GM12878 (cell line): ENCODE results near the gene FRG2C. TPM values are rescaled to one million over a fixed set of nuclear protein-coding genes. Genes with fewer than 3 reads are reported as not detected.
"Not testable (repeated sequence)": the region's sequence is repeated elsewhere in the genome, so short reads cannot be mapped to it uniquely, and the experiment has no call there.

ENCODE experiments used
- ATAC-seq: fragments of 200-7000 bp; cut with Tn5 transposase; 3 replicates; pipeline ENCODE4 v1.9.1; 2020; ENCODE audit warnings: mild to moderate bottlenecking, moderate library complexity
- BruUV-seq: library from RNA; stranded (reverse); fragments of 400-500 nt; replicated peaks from 2 replicates; lab custom pipeline; 2021; lab: Mats Ljungman, UMichigan
- CTCF ChIA-PET: fragments of 300-600 bp; sonication (Branson Sonifier 250); formaldehyde crosslinking; extraction: SDS; loops from one replicate; lab custom pipeline; 2021; ENCODE audit warnings: inconsistent platforms; lab: Yijun Ruan, JAX
- POLR2A ChIA-PET: fragments of 350-600 bp; formaldehyde crosslinking; extraction: SDS; loops from one replicate; lab custom pipeline; 2021; ENCODE audit warnings: inconsistent platforms; lab: Charles Lee
- RAD21 ChIA-PET: fragments of 300-600 bp; sonication (Branson Sonifier 250); formaldehyde crosslinking; loops from one replicate; lab custom pipeline; 2023; ENCODE audit warnings: antibody characterized with exemption; ENCODE audit not compliant: unreplicated experiment; lab: Charles Lee
- SMC1A ChIA-PET: fragments of 300-600 bp; sonication (Branson Sonifier 250); formaldehyde crosslinking; loops from one replicate; lab custom pipeline; 2023; ENCODE audit not compliant: unreplicated experiment, uncharacterized antibody; lab: Charles Lee
- DNase-seq: peaks from one replicate; pipeline ENCODE4 v3.0.0-alpha.2; 2011; ENCODE audit warnings: low read depth, low spot score
- FAIRE-seq: peaks from 3 replicates; lab custom pipeline; 2011; peaks lifted over from hg19 to GRCh38; lab: Jason Lieb, UNC
- H2AFZ ChIP-seq: 2 replicates; pipeline ENCODE4 v1.6.0; 2011; ENCODE audit warnings: low read depth, low read length, control low read depth; ENCODE audit not compliant: control insufficient read depth
- H3K27ac ChIP-seq: 2 replicates; pipeline ENCODE4 v1.5.1; 2011; ENCODE audit warnings: control low read depth; ENCODE audit not compliant: control insufficient read depth, insufficient read depth
- H3K27me3 ChIP-seq, 2 experiments: replicated peaks in 1 of 2; 2 replicates each; pipeline versions ENCODE4 v1.6.0 to v1.6.1; 2011; ENCODE audit warnings: low read length in 1 of 2; ENCODE audit not compliant: control insufficient read depth in 2 of 2, insufficient read depth in 2 of 2
- H3K36me3 ChIP-seq, 2 experiments: 2 replicates each; pipeline ENCODE4 v1.5.1; 2011; ENCODE audit warnings: low read length in 1 of 2; ENCODE audit not compliant: control insufficient read depth in 2 of 2, insufficient read depth in 2 of 2
- H3K4me1 ChIP-seq: 2 replicates; pipeline ENCODE4 v1.6.1; 2011; ENCODE audit warnings: mild to moderate bottlenecking, low read length, moderate library complexity, mixed read lengths; ENCODE audit not compliant: control insufficient read depth, insufficient read depth
- H3K4me2 ChIP-seq: 2 replicates; pipeline ENCODE4 v1.6.0; 2011; ENCODE audit warnings: control low read depth; ENCODE audit not compliant: control insufficient read depth, insufficient read depth
- H3K4me3 ChIP-seq: fragments of 200-600 bp; sonication (generic); 2 replicates; pipeline ENCODE4 v1.5.1; 2016
- H3K79me2 ChIP-seq: 2 replicates; pipeline ENCODE4 v1.6.0; 2011; ENCODE audit warnings: low read length; ENCODE audit not compliant: control insufficient read depth, insufficient read depth
- H3K9ac ChIP-seq: 2 replicates; pipeline ENCODE4 v1.8.0; 2011; ENCODE audit warnings: low read length, control low read depth, mixed read lengths; ENCODE audit not compliant: control insufficient read depth, insufficient read depth
- H3K9me3 ChIP-seq: replicated peaks from 3 replicates; pipeline ENCODE4 v1.5.1; 2011; ENCODE audit warnings: mild to moderate bottlenecking, low read length; ENCODE audit not compliant: control insufficient read depth, insufficient read depth
- H4K20me1 ChIP-seq: 2 replicates; pipeline ENCODE4 v1.6.0; 2011; ENCODE audit not compliant: control insufficient read depth, insufficient read depth
- WGBS: methylation state at CpG from one replicate; pipeline ENCODE4 v1.1.6; 2016; ENCODE audit warnings: low lambda C conversion rate; ENCODE audit not compliant: insufficient replicate concordance, insufficient coverage; ENCODE audit errors: missing lambda C conversion rate; 5-methylcytosine and 5-hydroxymethylcytosine counted together
- in situ Hi-C: fragments of 300-500 bp; cut with MboI; formaldehyde crosslinking; loops from 9 replicates; pipeline ENCODE4 v1.14.3; 2018; ENCODE audit warnings: mixed read lengths
- intact Hi-C: fragments of 100-400 bp; cut with micrococcal nuclease; formaldehyde crosslinking; loops from one replicate; pipeline ENCODE4 v1.14.2; 2022; ENCODE audit not compliant: unreplicated experiment
- polyA plus RNA-seq, 11 experiments: library from polyadenylated mRNA; depleted of rRNA in 4 of 11; unstranded in 6 of 11; stranded (reverse) in 5 of 11; fragments of >200 nt; fragmentation: Nextera tagmentation in 4 of 11; fragmentation: Illumina TruSeq in 1 of 11; extraction: Ambion mirVana in 4 of 11; extraction: Trizol in 1 of 11; gene quantifications; 1 replicate in 1 of 11; 2 replicates in 10 of 11; pipeline versions ENCODE4 v1.2.1 to v1.2.3, GENCODE V29; 2011 to 2016; ENCODE audit warnings: inconsistent platforms in 2 of 11, missing spikeins in 2 of 11, low read depth in 1 of 11
- total RNA-seq, 4 experiments: library from RNA; depleted of rRNA in 3 of 4; stranded (reverse); fragments of >200 nt in 3 of 4; fragmentation: Illumina TruSeq in 1 of 4; extraction: Trizol in 1 of 4; gene quantifications; 2 replicates each; pipeline versions ENCODE4 v1.2.1 to v1.2.3, GENCODE V29; 2013 to 2021

The FRG2C gene
- total and polyA plus RNA-seq, 10 of the 15 experiments (the other 5 are each of a cell fraction or from before 2014, with no cell fraction given) = not detected

GRCh38 chr3:75669348-75670297 is 5.5 kb downstream of the FRG2C start:
- peak; percentile 27; the same call in 2 of the 3 replicates for ATAC-seq
- H3K79me2 ChIP-seq, POLR2A ChIA-PET, BruUV-seq, H3K27me3 ChIP-seq, H3K4me3 ChIP-seq, H3K9me3 ChIP-seq, in situ Hi-C loops, DNase-seq, H3K4me1 ChIP-seq, CTCF ChIA-PET, FAIRE-seq, H4K20me1 ChIP-seq, H2AFZ ChIP-seq, SMC1A ChIA-PET, H3K4me2 ChIP-seq, H3K27ac ChIP-seq, RAD21 ChIA-PET, H3K36me3 ChIP-seq, intact Hi-C loops, H3K9ac ChIP-seq: not testable (repeated sequence)
- 42% methylated on average over 71 of the region's 71 CpGs for WGBS

DNA sequence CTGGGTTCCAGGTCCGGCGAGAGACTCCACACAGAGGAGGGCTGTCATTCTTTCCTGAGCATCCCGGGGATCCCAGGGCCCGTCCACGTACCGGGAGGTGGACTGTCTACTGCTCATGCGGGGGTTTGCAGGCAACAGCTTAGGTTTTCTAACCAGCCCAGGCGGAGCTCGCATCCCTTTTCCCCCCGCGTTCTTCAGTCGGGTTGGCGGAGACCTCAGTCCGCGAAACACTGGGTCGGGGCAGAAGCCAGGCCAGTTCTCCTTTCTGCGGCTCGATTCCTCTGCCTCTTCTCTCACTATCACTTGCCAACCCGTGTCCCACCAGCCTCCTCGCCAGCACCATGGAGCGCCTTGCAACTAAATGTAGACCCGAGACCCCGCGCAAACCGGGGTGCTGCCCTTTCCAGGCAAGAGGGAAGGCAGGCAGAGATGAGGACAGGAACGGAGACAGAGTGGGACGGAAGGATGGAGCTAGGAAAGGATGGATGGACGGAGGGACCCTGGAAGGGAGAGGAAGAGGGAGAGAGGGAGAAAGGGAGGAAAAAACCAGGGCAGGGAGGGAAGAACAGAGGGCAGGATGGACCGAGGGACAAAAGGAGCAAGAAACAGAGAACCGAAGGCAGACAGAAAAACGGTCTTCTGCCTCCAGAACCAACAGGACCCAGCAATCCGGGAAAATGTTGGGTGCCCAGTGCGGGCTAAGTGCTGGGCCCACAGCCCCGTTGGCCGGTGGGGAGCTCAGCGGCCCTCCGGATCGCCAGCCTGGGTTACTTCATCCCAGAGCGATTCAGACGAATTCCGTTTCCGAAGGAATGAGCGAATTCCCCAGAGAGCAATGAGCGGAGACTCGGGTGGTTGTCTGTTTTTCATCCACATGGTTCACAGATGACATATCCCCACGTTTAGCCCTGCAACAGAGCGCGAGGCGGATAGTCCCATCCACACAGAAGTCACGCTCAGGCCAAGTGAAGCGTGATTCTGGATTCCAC is 6.5 kb downstream of the FRG2C start:
- BruUV-seq, H3K27ac ChIP-seq, H2AFZ ChIP-seq, FAIRE-seq, RAD21 ChIA-PET, SMC1A ChIA-PET, POLR2A ChIA-PET, H3K9me3 ChIP-seq, H3K9ac ChIP-seq, H3K4me2 ChIP-seq, CTCF ChIA-PET, H3K27me3 ChIP-seq, H4K20me1 ChIP-seq, H3K79me2 ChIP-seq, in situ Hi-C loops, H3K36me3 ChIP-seq, intact Hi-C loops, H3K4me3 ChIP-seq, H3K4me1 ChIP-seq: not testable (repeated sequence)
- ATAC-seq (0 out of 3 replicates have a peak, but pooled peaks have one; percentile 30), DNase-seq (peak; percentile 27)
- 28% methylated on average over 49 of the region's 51 CpGs for WGBS

- H3K4me3 ChIP-seq, H3K4me2 ChIP-seq, H3K9ac ChIP-seq, intact Hi-C loops, RAD21 ChIA-PET, BruUV-seq, POLR2A ChIA-PET, ATAC-seq, in situ Hi-C loops, H3K36me3 ChIP-seq, H3K4me1 ChIP-seq, H4K20me1 ChIP-seq, H2AFZ ChIP-seq, H3K79me2 ChIP-seq, H3K27me3 ChIP-seq, CTCF ChIA-PET, H3K9me3 ChIP-seq, H3K27ac ChIP-seq, DNase-seq, SMC1A ChIA-PET, FAIRE-seq: not testable (repeated sequence)
- WGBS = 18% methylated on average over 30 of the region's 32 CpGs
These were observed 7.4 kb downstream of the FRG2C start for GRCh38 chr3:75671287-75672139.
